RWPE2 (cell line): Measurements from ENCODE around the gene NRL.

Experiments
- ATAC-seq: fragments of 200-7000 bp; cut with Tn5 transposase; 3 replicates; pipeline ENCODE4 v1.9.1; 2021; ENCODE audit warnings: low read depth
- DNase-seq: peaks from one replicate; pipeline ENCODE4 v3.0.0-alpha.2; 2020; ENCODE audit warnings: low spot score
- H3K27ac ChIP-seq: fragments of 450-650 bp; 2 replicates; pipeline ENCODE4 v1.5.1; 2017; ENCODE audit warnings: mild to moderate bottlenecking; ENCODE audit not compliant: poor library complexity, severe bottlenecking
- H3K27me3 ChIP-seq: fragments of 250-450 bp; sonication (Bioruptor Pico); 2 replicates; pipeline ENCODE4 v1.5.1; 2021; ENCODE audit warnings: mild to moderate bottlenecking, moderate library complexity; ENCODE audit not compliant: insufficient read depth, poor library complexity, severe bottlenecking
- H3K36me3 ChIP-seq: fragments of 250-450 bp; sonication (Bioruptor Pico); 2 replicates; pipeline ENCODE4 v1.5.1; 2020; ENCODE audit warnings: low read depth, mild to moderate bottlenecking, moderate library complexity
- H3K4me1 ChIP-seq: fragments of 250-450 bp; sonication (Bioruptor Pico); 2 replicates; pipeline ENCODE4 v1.5.1; 2021; ENCODE audit warnings: mild to moderate bottlenecking, moderate library complexity; ENCODE audit not compliant: insufficient read depth, poor library complexity, severe bottlenecking
- H3K4me3 ChIP-seq: fragments of 250-450 bp; sonication (Bioruptor Pico); 2 replicates; pipeline ENCODE4 v1.5.1; 2021; ENCODE audit warnings: mild to moderate bottlenecking, moderate library complexity; ENCODE audit not compliant: severe bottlenecking
- H3K9me3 ChIP-seq: fragments of 250-450 bp; sonication (Bioruptor Pico); 2 replicates; pipeline ENCODE4 v1.5.1; 2021; ENCODE audit warnings: mild to moderate bottlenecking, moderate library complexity; ENCODE audit not compliant: severe bottlenecking
- CTCF ChIP-seq: fragments of 450-650 bp; IDR thresholded peaks from one replicate; pipeline ENCODE4 v1.5.1; 2017; ENCODE audit warnings: mild to moderate bottlenecking, moderate library complexity; ENCODE audit not compliant: poor library complexity, severe bottlenecking

Gene NRL

GRCh38 chr14:24144451-24144850, 29.7 kb upstream of the NRL start:
- Histone ChIP-seq H3K9me3 (no peaks in the 10 kb centered on the region), H3K36me3 (peaks cover 39% of the 10 kb centered on the region), H3K27ac (no peak overlapping the region), H3K4me1 (peaks cover 15% of the 10 kb centered on the region), H3K4me3 (no peak overlapping the region), H3K27me3 (no peaks in the 10 kb centered on the region)
- ATAC-seq (no peak), DNase-seq (no peak)
- TF ChIP-seq CTCF: no peak

GRCh38 chr14:24143511-24143910, 28.8 kb upstream of the NRL start:
- Histone ChIP-seq H3K36me3 (peaks cover 39% of the 10 kb centered on the region), H3K9me3 (no peaks in the 10 kb centered on the region), H3K4me1 (peaks cover 15% of the 10 kb centered on the region), H3K4me3 (no peak overlapping the region), H3K27ac (no peak overlapping the region), H3K27me3 (no peaks in the 10 kb centered on the region)
- ATAC-seq (no peak), DNase-seq (no peak)
- no peak for TF ChIP-seq CTCF

- peak; percentile 34 for TF ChIP-seq CTCF
- DNase-seq (peak; percentile 100), ATAC-seq (peak; percentile 86)
- no peaks in the 10 kb centered on the region for H3K9me3 ChIP-seq
- peaks cover 52% of the 10 kb centered on the region for H3K36me3 ChIP-seq
- peak within 1 kb of the TSS; percentile 83 for H3K27ac ChIP-seq
- peak within 1 kb of the TSS; percentile 65 for H3K4me3 ChIP-seq
- H3K27me3 ChIP-seq: no peaks in the 10 kb centered on the region
- H3K4me1 ChIP-seq: peaks cover 15% of the 10 kb centered on the region
Measured at GRCh38 chr14:24141097-24141880, 26.5 kb upstream of the NRL start, which contains the start of gene EMC9. Gene EMC9, minus strand, starts transcription at chr14:24141591. Its CDS starts 287 bp downstream, at chr14:24141304.

GRCh38 chr14:24139272-24139934, 24.7 kb upstream of the NRL start:
- peak overlapping the region; percentile 65 for H3K4me3 ChIP-seq
- H3K4me1 ChIP-seq: peaks cover 8% of the 10 kb centered on the region
- peaks cover 46% of the 10 kb centered on the region for H3K36me3 ChIP-seq
- no peak for TF ChIP-seq CTCF
- ATAC-seq: no peak
- no peaks in the 10 kb centered on the region for H3K27me3 ChIP-seq
- H3K27ac ChIP-seq: no peak overlapping the region
- no peak for DNase-seq
- no peaks in the 10 kb centered on the region for H3K9me3 ChIP-seq
